Fibroblast of skin of abdomen (primary cell): ENCODE measurements around the gene AGTPBP1.
"Not testable (repeated sequence)": the region's sequence is repeated elsewhere in the genome, so short reads cannot be mapped to it uniquely, and the experiment has no call there.

ENCODE experiments used
- DNase-seq: peaks from one replicate; pipeline ENCODE4 v3.0.0-alpha.2; 2013

AGTPBP1 gene

GRCh38 chr9:85719411-85719810, 22.3 kb downstream of the AGTPBP1 start:
- not testable (repeated sequence) for DNase-seq

GRCh38 chr9:85717818-85718217, 23.9 kb downstream of the AGTPBP1 start:
- DNase-seq, result not testable (repeated sequence)

GRCh38 chr9:85717220-85717619, 24.5 kb downstream of the AGTPBP1 start:
- DNase-seq, result no peak

GRCh38 chr9:85716031-85716877, 25.5 kb downstream of the AGTPBP1 start:
- DNase-seq, result no peak

- DNase-seq, result no peak
Observed at GRCh38 chr9:85715587-85715986, 26.2 kb downstream of the AGTPBP1 start.

- DNase-seq, result no peak
Observed at GRCh38 chr9:85713897-85714296, 27.9 kb downstream of the AGTPBP1 start.

GRCh38 chr9:85704744-85705143, 37.0 kb downstream of the AGTPBP1 start:
- no peak for DNase-seq

- peak; percentile 27 for DNase-seq
Observed at GRCh38 chr9:85703398-85703797, 38.4 kb downstream of the AGTPBP1 start.

DNA sequence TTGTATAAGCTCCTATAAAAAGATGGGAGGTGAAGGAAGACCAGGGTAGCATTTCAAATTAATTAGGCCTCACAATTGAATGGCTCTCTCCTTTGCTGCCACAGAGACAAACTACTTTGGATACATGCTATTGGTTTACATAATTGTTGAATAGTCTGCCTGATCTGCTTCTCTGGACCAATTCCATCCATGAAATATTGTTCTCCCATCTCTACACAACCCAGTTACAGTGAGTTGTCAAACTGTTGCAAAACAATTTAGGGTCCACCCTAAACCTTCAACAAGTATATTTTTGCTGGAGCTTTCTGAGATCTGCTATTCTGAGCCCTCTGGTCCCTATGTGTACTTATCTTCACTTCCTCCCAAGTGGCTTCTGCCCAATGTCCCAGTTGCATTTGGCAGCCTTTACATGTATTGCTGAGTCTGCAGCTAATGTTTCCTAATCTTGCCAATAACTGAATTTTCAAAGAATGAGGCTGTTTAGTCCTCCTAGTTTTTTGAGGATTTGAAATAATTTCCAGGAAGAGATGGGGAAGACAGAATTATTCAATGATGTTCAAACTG, 38.9 kb downstream of the AGTPBP1 start:
- no peak for DNase-seq

- DNase-seq, result no peak
Observed at GRCh38 chr9:85702191-85702590, 39.6 kb downstream of the AGTPBP1 start.

GRCh38 chr9:85700330-85700729, 41.4 kb downstream of the AGTPBP1 start:
- no peak for DNase-seq

DNA sequence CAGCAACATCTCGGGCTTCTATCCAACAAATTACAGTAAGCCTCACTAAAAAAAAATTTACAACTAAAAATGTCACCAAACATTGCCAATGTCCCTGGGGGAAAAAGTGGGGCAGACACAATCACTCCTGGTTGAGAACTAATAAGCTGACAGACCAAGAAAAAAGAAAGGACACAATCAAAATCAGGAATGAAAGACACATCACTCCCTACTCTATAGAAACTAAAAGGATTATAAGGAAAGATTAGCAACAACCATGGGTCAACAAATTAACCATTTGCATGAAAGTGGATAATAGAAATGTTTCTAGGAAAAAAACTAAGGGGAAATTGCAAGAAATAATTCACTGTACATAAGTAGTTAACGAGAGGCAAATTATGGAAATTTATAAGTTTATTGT, 53.4 kb downstream of the AGTPBP1 start:
- no peak for DNase-seq

DNA sequence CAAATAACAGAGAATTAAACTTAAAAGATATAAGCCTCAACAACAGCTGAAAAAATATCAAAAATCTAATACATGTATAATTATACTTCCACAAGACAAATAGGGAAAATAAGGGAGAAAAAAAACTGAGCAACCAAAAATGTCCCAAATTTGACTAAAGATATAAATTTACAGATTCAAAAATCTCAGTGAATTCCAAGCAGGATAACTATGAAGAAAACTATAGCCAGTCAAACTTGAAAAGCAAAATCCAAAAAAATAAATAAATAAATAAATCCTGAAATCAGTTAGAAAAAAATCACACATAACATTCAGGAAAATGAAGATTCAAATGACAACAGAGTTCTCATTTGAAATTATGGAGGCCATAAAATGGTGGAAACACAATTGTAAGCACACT, 56.7 kb downstream of the AGTPBP1 start:
- no peak for DNase-seq

GRCh38 chr9:85676790-85677189, 65.0 kb downstream of the AGTPBP1 start:
- no peak for DNase-seq

DNA sequence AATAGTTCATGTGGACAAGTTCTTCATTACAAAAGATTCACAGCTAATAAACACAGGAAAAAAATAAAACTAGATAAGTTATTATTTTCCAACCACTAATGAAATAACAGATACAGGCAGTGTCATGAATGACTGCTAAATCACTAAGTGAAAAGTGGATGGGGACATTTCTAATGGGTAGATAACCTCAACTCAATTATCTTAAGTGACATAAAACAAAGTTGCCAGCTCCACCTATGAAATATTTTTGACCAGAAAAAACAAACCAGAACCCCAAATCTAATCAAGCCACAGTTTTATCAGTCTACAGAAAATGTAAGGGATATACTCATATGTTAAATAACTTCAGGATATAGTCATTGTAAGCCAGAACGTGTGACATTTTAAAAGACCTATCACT, 74.4 kb downstream of the AGTPBP1 start:
- DNase-seq, result no peak

- no peak for DNase-seq
Observed at GRCh38 chr9:85666086-85666485, 75.7 kb downstream of the AGTPBP1 start.

DNA sequence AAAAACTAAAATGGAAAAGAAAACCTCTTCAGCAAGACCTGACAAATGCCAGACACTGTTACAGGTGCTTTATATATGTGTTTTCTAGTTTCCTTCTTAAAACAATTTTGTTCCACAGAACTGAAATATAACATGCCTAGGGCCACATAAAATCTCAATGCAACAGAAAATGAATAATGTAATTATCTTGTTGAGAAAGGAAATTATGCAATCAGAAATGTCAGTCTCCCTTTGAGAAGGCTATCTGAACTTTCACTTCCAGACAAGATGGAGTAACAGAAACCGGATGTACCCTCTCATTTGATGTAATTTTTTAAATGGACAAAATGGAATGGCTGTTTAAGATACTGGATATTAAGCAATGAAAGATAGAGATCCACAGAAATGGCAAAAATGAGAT, 79.2 kb downstream of the AGTPBP1 start:
- no peak for DNase-seq

DNA sequence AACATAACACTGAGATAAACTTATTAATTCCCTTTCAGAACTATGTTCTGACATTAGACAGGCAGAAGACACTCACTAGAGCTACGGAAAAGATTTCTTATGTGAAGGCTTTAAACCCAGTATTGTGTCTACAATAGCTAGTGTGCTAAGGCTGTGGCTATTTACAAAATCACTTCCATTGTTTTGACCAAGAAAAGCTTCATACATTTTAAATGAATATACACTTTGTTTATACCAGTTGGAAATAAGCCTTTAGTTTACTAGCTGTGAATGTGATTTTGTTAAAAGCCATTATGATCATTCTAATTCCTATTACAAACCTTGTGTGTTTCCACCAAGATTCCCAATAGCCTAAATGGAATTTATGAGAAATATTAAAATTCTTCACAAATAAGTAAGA, 83.0 kb downstream of the AGTPBP1 start:
- no peak for DNase-seq

DNA sequence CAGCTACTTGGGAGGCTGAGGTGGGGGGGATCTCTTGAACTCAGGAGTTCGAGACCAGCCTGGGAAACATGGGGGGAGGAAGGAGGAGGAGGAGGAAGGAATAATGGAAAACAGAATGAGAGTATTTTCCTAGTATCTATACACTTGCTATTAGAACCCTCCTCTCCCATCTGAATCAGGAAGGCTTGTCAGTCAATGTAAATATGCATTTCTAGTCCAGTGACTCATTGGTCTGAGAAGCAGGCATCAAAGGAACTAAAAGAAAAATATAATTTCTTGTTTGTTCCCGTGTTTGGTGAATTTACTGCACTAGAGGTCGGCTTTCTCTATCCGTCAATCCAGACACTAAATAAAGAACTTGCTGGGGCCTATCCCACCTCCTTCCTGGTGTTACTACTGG, 88.6 kb downstream of the AGTPBP1 start:
- DNase-seq, result no peak

DNA sequence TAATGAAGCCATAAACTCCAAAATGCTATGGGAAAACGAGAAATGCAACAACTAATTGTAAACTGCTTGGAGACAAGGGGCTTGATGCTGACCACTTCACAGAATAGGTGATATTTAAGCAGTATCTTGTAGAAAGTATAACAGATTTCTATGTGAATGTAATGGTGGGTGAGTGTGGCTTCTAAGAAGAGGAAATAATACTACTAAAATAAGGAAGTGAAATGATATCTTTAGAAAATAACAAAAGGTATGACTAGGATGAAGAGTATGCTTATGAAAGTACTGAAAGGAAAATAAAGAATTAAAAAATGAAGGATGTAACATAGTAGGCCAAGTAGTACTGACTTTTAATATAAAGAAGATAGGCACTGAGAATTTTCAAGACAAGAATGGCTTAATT, 94.2 kb downstream of the AGTPBP1 start:
- DNase-seq, result no peak

DNA sequence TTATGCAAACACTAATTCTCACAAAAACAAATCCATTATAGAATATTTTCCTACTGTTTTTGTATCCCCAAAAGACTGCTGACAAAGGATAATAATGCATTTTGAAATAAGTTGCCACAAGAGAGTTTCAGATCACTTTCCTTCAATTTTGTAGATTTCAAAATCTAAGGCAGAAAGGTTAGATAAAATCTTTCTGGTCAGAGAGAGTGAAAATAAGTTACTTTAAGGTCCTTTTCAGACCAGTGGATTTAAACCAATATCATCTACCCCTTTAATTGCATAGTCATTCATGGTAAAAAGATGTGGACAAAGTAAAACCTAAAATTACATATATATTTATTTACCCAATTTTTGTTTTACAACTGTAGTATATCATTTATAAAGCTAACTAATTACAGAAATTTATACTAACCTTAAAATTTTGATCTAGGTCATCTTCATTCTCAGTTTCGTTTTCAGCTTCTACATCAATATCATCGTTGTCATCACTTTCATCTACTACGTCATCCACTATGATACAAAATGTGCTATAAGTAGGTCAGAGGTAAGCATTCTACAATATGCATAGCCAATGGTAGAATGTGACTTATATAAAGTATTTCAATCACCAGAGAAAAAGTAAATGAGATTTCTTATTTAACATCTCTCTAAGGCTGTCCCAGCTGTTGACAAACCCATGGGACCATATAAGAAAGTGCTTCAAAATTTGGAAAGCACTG, 95.7 kb downstream of the AGTPBP1 start:
- no peak for DNase-seq

- no peak for DNase-seq
Observed at GRCh38 chr9:85640425-85640824, 101.3 kb downstream of the AGTPBP1 start.

- no peak for DNase-seq
Observed at GRCh38 chr9:85639675-85640186, 102.0 kb downstream of the AGTPBP1 start.

- DNase-seq, result no peak
Observed at GRCh38 chr9:85631809-85632208, 109.9 kb downstream of the AGTPBP1 start.
